HCT116 (cell line): ENCODE data around the gene LSAMP.

Experiments
- CTCF ChIP-seq, 3 experiments: fragments of 200-600 bp in 1 of 3; sonication (generic) in 1 of 3; IDR thresholded peaks in 2 of 3; conservative IDR thresholded peaks in 1 of 3; 2 replicates each; pipeline ENCODE4 v1.5.1; 2012 to 2017; ENCODE audit warnings: low read depth in 2 of 3, low read length in 2 of 3, antibody characterized with exemption in 1 of 3, borderline replicate concordance in 1 of 3, control low read depth in 1 of 3, mild to moderate bottlenecking in 1 of 3, mixed read lengths in 1 of 3, mixed run types in 1 of 3, moderate library complexity in 1 of 3; ENCODE audit not compliant: insufficient read depth in 1 of 3
- EZH2 ChIP-seq: fragments of 200-600 bp; sonication (generic); IDR thresholded peaks from 2 replicates; pipeline ENCODE4 v1.6.1; 2017; ENCODE audit warnings: antibody characterized with exemption, mixed run types
- EZH2phosphoT487 ChIP-seq: fragments of 200-600 bp; IDR thresholded peaks from 2 replicates; pipeline ENCODE4 v1.6.1; 2018; ENCODE audit warnings: antibody characterized with exemption, borderline replicate concordance
- MAX ChIP-seq: IDR thresholded peaks from 2 replicates; pipeline ENCODE4 v1.6.1; 2012
- POLR2A ChIP-seq: IDR thresholded peaks from 2 replicates; pipeline ENCODE4 v1.7.0; 2011; ENCODE audit warnings: borderline replicate concordance; ENCODE audit not compliant: insufficient read depth, insufficient read length; ENCODE audit errors: extremely low read depth
- POLR2AphosphoS5 ChIP-seq: IDR thresholded peaks from 2 replicates; pipeline ENCODE4 v1.6.1; 2011; ENCODE audit warnings: mild to moderate bottlenecking, low read depth, low read length, moderate library complexity
- RAD21 ChIP-seq: IDR thresholded peaks from 2 replicates; pipeline ENCODE4 v1.6.1; 2012; ENCODE audit warnings: low read depth, mild to moderate bottlenecking
- SIN3A ChIP-seq: IDR thresholded peaks from 2 replicates; pipeline ENCODE4 v1.6.1; 2012; ENCODE audit warnings: low read depth
- SP1 ChIP-seq: IDR thresholded peaks from 2 replicates; pipeline ENCODE4 v1.6.1; 2012; ENCODE audit warnings: low read depth
- YY1 ChIP-seq: IDR thresholded peaks from 2 replicates; pipeline ENCODE4 v1.6.1; 2011; ENCODE audit warnings: low read length, low read depth, moderate library complexity, mild to moderate bottlenecking; ENCODE audit not compliant: insufficient replicate concordance; ENCODE audit errors: extremely low read depth
- ZBTB33 ChIP-seq: IDR thresholded peaks from 2 replicates; pipeline ENCODE4 v1.6.1; 2011; ENCODE audit warnings: mild to moderate bottlenecking, low read length, moderate library complexity; ENCODE audit not compliant: insufficient replicate concordance; ENCODE audit errors: extremely low read depth
- ZFX ChIP-seq: fragments of 450-650 bp; IDR thresholded peaks from 2 replicates; pipeline ENCODE4 v1.6.1; 2017

- no peak for TF ChIP-seq YY1
- TF ChIP-seq CTCF (IDR thresholded peaks at IDR 0.05 in 2 of 3, conservative IDR thresholded peaks at IDR 0.05 in 1 of 3; ENCODE audit: borderline replicate concordance in 1 of 3, insufficient read depth in 1 of 3, low read depth in 2 of 3, low read length in 2 of 3), result no peak
- TF ChIP-seq POLR2AphosphoS5, result no peak
- TF ChIP-seq EZH2phosphoT487, result no peak
- TF ChIP-seq SIN3A, result no peak
- no peak for TF ChIP-seq MAX
- TF ChIP-seq ZBTB33, result no peak
- no peak for TF ChIP-seq SP1
- no peak for TF ChIP-seq EZH2
- no peak for TF ChIP-seq RAD21
- TF ChIP-seq POLR2A, result no peak
- TF ChIP-seq ZFX, result no peak
These were observed 2.1 kb downstream of the LSAMP start for GRCh38 chr3:116443191-116443661.
